GM12801 (cell line): Measurements from ENCODE around the gene AADACL2.

Experiments used
- CTCF ChIP-seq: IDR thresholded peaks from one replicate; pipeline ENCODE4 v1.5.1; 2011; ENCODE audit warnings: control low read depth; ENCODE audit not compliant: insufficient read length; ENCODE audit errors: extremely low read depth

Gene AADACL2

DNA sequence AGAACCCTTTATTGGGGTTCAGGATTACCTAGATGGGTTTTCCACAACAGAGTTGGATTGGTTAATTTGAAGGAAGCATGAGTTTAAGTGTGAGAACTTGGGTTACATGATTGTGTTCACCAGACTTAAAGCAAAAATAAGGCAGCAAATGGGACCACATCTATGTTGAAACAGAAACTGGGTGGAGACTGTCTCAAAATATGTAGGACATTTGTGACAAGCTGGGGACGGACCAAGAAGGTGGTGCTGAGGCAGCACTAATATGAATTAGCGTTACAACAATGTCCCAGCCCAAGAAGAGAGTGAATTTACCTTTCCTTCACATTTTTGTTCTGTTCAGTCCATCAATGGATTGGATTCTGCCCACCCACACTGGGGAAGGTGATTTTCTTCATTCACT, 866 bp upstream of the AADACL2 start:
- no peak for TF ChIP-seq CTCF

DNA sequence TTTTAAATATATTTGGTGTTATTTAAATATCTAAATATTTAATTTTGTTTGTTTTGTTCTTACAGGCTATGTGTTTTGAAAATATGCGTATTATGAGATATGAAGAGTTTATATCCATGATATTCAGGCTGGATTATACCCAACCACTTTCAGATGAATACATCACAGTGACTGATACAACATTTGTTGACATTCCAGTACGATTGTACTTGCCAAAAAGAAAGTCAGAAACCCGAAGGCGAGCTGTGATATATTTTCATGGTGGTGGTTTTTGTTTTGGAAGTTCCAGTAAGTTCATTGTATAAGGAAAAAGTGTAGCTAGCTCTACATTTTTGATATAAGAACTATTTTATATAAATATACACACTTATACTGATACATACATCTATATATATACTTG, 6.9 kb downstream of the AADACL2 start:
- no peak for TF ChIP-seq CTCF

GRCh38 chr3:151743855-151744254, 10.1 kb downstream of the AADACL2 start:
- TF ChIP-seq CTCF: no peak

- TF ChIP-seq CTCF: no peak
These were observed 16.5 kb downstream of the AADACL2 start for GRCh38 chr3:151750181-151750580.

DNA sequence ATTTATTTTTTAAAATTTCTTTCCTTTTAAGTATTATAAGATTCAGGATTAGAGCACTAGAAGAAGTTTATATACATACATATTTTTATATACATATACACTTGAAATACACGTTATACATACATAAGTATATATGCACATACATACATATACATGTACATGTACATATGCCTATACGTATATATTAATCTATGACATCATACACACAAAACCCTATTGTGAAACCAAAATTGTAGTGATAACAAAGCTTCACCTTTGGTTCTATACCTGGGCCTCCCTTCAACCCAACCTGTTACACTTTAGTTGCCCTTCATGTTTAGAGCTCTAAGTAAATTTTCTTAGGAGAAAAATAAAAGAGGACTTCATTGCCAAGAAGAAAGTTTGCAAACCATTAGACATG, 17.0 kb downstream of the AADACL2 start:
- TF ChIP-seq CTCF: no peak

GRCh38 chr3:151751161-151751560, 17.4 kb downstream of the AADACL2 start:
- TF ChIP-seq CTCF: no peak

- TF ChIP-seq CTCF: no peak
These were observed 20.1 kb downstream of the AADACL2 start for GRCh38 chr3:151753846-151754245.

GRCh38 chr3:151761581-151761980, 27.9 kb downstream of the AADACL2 start:
- no peak for TF ChIP-seq CTCF
